Heart right ventricle (tissue), 16 donors: Measurements from ENCODE around the gene PTPRN2. TPM values are rescaled to one million over a fixed set of nuclear protein-coding genes. Genes with fewer than 3 reads are reported as not detected.
A peak's percentile ranks its signal among the peaks of the same experiment; 100 is the strongest.

Experiments used
- ATAC-seq, 8 donors: fragments of 200-7000 bp; cut with Tn5 transposase; one replicate each; pipeline ENCODE4 v1.9.1; 2020; ENCODE audit warnings: mild to moderate bottlenecking in 8 of 8, moderate library complexity in 8 of 8, moderate number of reproducible peaks in 1 of 8
- DNase-seq, 2 donors: peaks; one replicate each; pipeline ENCODE4 v3.0.0-alpha.2; 2020
- H3K27ac ChIP-seq, 10 donors: fragments of 200-600 bp; sonication (generic) in 2 of 10; one replicate each; pipeline versions ENCODE4 v1.5.0 to v1.8.0; 2020 to 2022; ENCODE audit warnings: mild to moderate bottlenecking in 3 of 10
- H3K27me3 ChIP-seq, 7 donors: fragments of 200-600 bp; one replicate each; pipeline ENCODE4 v1.8.0; 2021 to 2022; ENCODE audit warnings: mild to moderate bottlenecking in 2 of 7
- H3K36me3 ChIP-seq, 9 donors: fragments of 200-600 bp; sonication (generic) in 1 of 9; one replicate each; pipeline versions ENCODE4 v1.5.0 to v1.8.0; 2020 to 2022; ENCODE audit warnings: mild to moderate bottlenecking in 2 of 9
- H3K4me1 ChIP-seq, 9 donors: fragments of 200-600 bp; sonication (generic) in 1 of 9; one replicate each; pipeline versions ENCODE4 v1.5.0 to v1.8.0; 2020 to 2022; ENCODE audit warnings: mild to moderate bottlenecking in 4 of 9
- H3K4me3 ChIP-seq, 10 donors: fragments of 200-600 bp; sonication (generic) in 2 of 10; one replicate each; pipeline versions ENCODE4 v1.5.0 to v1.8.0; 2020 to 2022; ENCODE audit warnings: mild to moderate bottlenecking in 7 of 10, moderate library complexity in 2 of 10
- H3K9me3 ChIP-seq, 11 donors: fragments of 200-600 bp in 10 of 11; sonication (generic) in 2 of 11; one replicate each; pipeline versions ENCODE4 v1.5.0 to v1.8.0; 2013 to 2022; ENCODE audit warnings: mild to moderate bottlenecking in 2 of 11, control low read depth in 1 of 11, moderate library complexity in 1 of 11
- WGBS, 2 donors: extraction: QIAGEN DNeasy Blood & Tissue Kit; methylation state at CpG; one replicate each; pipeline ENCODE4 v1.1.7; 2013; ENCODE audit warnings: inconsistent platforms in 1 of 2; 5-methylcytosine and 5-hydroxymethylcytosine counted together
- intact Hi-C, 10 donors: fragments of 100-400 bp; cut with DNase I; formaldehyde crosslinking; loops; one replicate each; pipeline versions ENCODE4 v1.11.1 to v1.14.2; 2022
- polyA plus RNA-seq, 2 donors: library from polyadenylated mRNA; stranded (reverse); fragments of 200-250 nt; gene quantifications; one replicate each; pipeline ENCODE4 v1.2.3, GENCODE V29; 2013
- total RNA-seq, 10 donors: library from RNA; stranded (reverse); fragmentation: NEBNext Ultra II Directional in 3 of 10; extraction: Animal tissue kit (Norgen Biotek cat#: 25700) in 3 of 10; gene quantifications; one replicate each; pipeline versions ENCODE4 v1.2.1 to v1.2.4, GENCODE V29; 2021 to 2023
- TF ChIP-seq, protein P1 (sequence below), 9 donors: fragments of 200-600 bp; sonication (generic) in 2 of 9; IDR thresholded peaks; one replicate each; pipeline versions ENCODE4 v1.5.0 to v1.8.0; 2021 to 2022; ENCODE audit warnings: antibody characterized with exemption in 9 of 9, mild to moderate bottlenecking in 5 of 9, moderate library complexity in 1 of 9
- donor health status: Arrhythmogenic right ventricular cardiomyopathy.
- donor health status: ischemic (EF 13 %, LVEDD 7.1; RV severe dilation, severe dysfunction).
- donor health status: healthy with polysubstance abuse.
- donor health status: DM: no; HTN: yes; CAD: no.
- donor health status: DM: no; HTN: no; CAD: no.
- donor health status: ischemic (EF 25% LVEDD 6.9; RV normal size, moderate dysfunction).
- donor health status: ischemic (EF 25% LVEDD 5.7; RV mildly dilated, moderate dysfunction).
- donor health status: healthy.
- donor health status: DM: yes; HTN: yes; CAD: no.
- donor health status: Ischemic cardiomyopathy.
- donor health status: ischemic (EF 35%, LVEDD 5.7; RV mildly dilated, moderate dysfunction).
- donor health status: nonischemic (EF 11% LVEDD 7.7; RV severe dilation, severe dysfunction).
- donor health status: DM: yes; HTN: yes; CAD: no.
- donor health status: PGD.
- donor health status: ischemic (EF 29% LVEDD 5.4; RV normal size, mild dysfunction).
- donor health status: nonischemic (EF 23%, LVEDD 6.1; RV moderate dilation, normal function).

Gene PTPRN2
- total and polyA plus RNA-seq, 12 donors, result 0.82 to 1.8 (median 1.3) TPM

DNA sequence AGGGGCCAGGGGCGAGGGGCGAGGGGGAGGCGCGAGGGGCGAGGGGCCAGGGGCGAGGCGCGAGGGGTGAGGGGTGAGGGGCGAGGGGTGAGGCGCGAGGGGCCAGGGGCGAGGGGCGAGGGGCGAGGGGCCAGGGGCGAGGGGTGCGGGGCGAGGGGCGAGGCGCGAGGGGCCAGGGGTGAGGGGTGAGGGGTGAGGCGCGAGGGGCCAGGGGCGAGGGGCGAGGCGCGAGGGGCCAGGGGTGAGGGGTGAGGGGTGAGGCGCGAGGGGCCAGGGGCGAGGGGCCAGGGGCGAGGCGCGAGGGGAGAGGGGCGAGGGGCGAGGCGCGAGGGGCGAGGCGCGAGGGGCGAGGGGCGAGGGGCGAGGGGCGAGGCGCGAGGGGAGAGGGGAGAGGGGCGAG, 192.3 kb downstream of the PTPRN2 start:
- TF ChIP-seq, protein P1, sequence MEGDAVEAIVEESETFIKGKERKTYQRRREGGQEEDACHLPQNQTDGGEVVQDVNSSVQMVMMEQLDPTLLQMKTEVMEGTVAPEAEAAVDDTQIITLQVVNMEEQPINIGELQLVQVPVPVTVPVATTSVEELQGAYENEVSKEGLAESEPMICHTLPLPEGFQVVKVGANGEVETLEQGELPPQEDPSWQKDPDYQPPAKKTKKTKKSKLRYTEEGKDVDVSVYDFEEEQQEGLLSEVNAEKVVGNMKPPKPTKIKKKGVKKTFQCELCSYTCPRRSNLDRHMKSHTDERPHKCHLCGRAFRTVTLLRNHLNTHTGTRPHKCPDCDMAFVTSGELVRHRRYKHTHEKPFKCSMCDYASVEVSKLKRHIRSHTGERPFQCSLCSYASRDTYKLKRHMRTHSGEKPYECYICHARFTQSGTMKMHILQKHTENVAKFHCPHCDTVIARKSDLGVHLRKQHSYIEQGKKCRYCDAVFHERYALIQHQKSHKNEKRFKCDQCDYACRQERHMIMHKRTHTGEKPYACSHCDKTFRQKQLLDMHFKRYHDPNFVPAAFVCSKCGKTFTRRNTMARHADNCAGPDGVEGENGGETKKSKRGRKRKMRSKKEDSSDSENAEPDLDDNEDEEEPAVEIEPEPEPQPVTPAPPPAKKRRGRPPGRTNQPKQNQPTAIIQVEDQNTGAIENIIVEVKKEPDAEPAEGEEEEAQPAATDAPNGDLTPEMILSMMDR (IDR thresholded peaks at IDR 0.05), result no peak
- ATAC-seq (no peak), DNase-seq (no peak)
- Histone ChIP-seq H3K4me1 (no peaks in the 10 kb centered on the region), H3K27me3 (peaks cover 0 to 23% (median 9%) of the 10 kb centered on the region in 7 donors), H3K9me3 (peaks cover 0 to 14% (median 4%) of the 10 kb centered on the region in 11 donors), H3K36me3 (no peaks in the 10 kb centered on the region), H3K4me3 (no peak overlapping the region), H3K27ac (no peak overlapping the region)
- intact Hi-C loops, result no loop called here
- WGBS, 2 donors, result 93% methylated on average over 5 to 45 of the region's 46 CpGs

DNA sequence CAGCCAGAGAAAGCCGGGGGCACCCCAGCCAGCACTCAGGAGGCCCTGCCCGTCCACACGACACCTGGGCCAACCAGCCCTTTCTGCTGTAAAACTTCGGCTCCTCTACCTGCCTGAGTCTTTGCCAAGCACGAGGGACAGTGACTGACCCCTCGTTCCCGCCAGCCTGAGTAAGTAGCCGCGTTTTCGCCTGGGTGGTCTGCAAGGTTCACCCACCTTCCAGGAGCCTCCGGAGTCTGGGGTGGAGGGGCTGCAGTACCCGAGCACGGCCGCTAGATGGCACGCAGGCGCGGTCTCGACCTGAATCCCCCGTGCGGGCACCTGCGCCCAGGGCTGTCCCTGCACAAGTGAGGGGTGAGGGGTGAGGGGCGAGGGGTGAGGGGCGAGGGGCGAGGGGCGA, 192.7 kb downstream of the PTPRN2 start:
- DNase-seq, result peak in 1 of 2 donors; percentile 27
- Histone ChIP-seq H3K36me3 (no peaks in the 10 kb centered on the region), H3K9me3 (peaks cover 0 to 14% (median 4%) of the 10 kb centered on the region in 11 donors), H3K4me1 (no peaks in the 10 kb centered on the region), H3K27me3 (peaks cover 0 to 25% (median 9%) of the 10 kb centered on the region in 7 donors), H3K27ac (no peak overlapping the region), H3K4me3 (no peak overlapping the region)
- TF ChIP-seq, protein P1 (IDR thresholded peaks at IDR 0.05), result peak; percentile 35 to 67 (median 63)
- ATAC-seq, result no peak
- 14 to 30% methylated on average over 25 of the region's 25 CpGs for WGBS, 2 donors
- intact Hi-C loops, result no loop called here

DNA sequence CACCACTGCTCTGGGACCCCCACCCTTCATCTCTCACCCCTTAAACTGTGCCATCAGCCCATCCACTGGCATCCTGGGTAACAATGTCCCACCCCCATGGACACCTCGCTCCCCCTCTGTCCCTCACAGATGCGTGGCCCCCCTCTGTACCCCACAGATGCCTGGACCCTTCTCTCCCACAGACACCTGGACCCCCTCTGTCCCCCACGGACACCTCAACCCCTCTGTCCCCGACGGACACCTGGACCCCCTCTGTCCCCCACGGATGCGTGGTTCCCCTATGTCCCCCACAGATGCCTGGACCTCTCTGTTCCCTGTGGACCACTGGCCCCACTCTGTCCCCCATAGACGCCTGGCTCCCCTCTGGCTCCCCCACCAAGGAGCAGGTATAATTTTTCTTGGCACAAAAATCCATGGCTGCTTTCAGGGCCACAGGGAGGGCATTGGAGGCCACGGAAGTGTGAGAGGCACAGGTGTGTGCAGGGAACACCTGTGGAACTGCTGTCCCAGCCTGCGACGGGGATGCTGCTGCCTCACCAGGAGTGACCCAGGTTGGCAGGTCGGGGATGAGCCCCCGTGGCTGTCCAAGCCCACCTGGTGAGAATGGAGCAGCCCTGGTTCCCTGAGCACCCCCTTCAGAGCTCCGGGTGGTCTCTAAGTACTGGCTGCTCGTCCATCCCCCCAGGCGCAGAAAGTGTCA, 193.5 kb downstream of the PTPRN2 start:
- peaks cover 0 to 10% (median 4%) of the 10 kb centered on the region in 11 donors for H3K9me3 ChIP-seq
- ATAC-seq (no peak), DNase-seq (no peak)
- TF ChIP-seq, protein P1 (IDR thresholded peaks at IDR 0.05), result no peak
- WGBS, 2 donors, result 82% methylated on average over 16 of the region's 16 CpGs
- H3K4me3 ChIP-seq, result no peak overlapping the region
- no peak overlapping the region for H3K27ac ChIP-seq
- intact Hi-C loops, result no loop called here
- peaks cover 0 to 22% (median 9%) of the 10 kb centered on the region in 7 donors for H3K27me3 ChIP-seq
- no peaks in the 10 kb centered on the region for H3K4me1 ChIP-seq
- no peaks in the 10 kb centered on the region for H3K36me3 ChIP-seq

DNA sequence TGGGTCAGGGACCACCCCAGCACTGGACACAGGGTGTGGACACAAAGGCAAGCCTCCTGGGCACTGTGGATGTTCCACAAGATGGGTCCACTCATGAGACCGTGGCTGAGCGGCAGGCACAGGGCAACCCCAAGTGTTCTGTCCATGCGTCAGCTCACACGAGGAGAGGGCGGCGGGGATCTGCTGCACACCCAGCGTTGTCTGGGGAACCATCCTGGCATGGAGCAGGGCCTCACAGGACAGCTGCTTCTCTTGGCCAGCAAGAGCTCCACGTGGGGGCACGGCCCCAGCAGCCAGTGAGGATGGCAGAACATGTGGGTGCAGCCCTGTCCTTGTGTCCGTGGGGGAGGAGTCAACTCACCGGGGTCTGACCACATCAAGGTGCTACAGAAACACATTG, 195.4 kb downstream of the PTPRN2 start:
- H3K27me3 ChIP-seq, result peaks cover 0 to 32% (median 10%) of the 10 kb centered on the region in 7 donors
- H3K9me3 ChIP-seq, result no peaks in the 10 kb centered on the region
- WGBS, 2 donors, result 83 to 86% methylated on average over 11 of the region's 11 CpGs
- H3K4me1 ChIP-seq, result no peaks in the 10 kb centered on the region
- H3K27ac ChIP-seq, result no peak overlapping the region
- no peaks in the 10 kb centered on the region for H3K36me3 ChIP-seq
- intact Hi-C loops, result no loop called here
- DNase-seq (no peak), ATAC-seq (peak in 2 of 8 donors; percentile 12 to 23)
- TF ChIP-seq, protein P1 (IDR thresholded peaks at IDR 0.05), result no peak
- H3K4me3 ChIP-seq, result no peak overlapping the region
